IPS-20b (cell line): ENCODE data around the gene FBXL17.

Experiments used
- H3K27ac ChIP-seq: one replicate; pipeline ENCODE4 v1.5.1; 2013; ENCODE audit warnings: low read length
- H3K27me3 ChIP-seq: 2 replicates; pipeline ENCODE4 v1.6.1; 2013; ENCODE audit warnings: mild to moderate bottlenecking, low read length, inconsistent platforms; ENCODE audit not compliant: insufficient read depth
- H3K36me3 ChIP-seq: 2 replicates; pipeline ENCODE4 v1.6.1; 2013; ENCODE audit warnings: low read depth, mild to moderate bottlenecking, inconsistent platforms, low read length, moderate library complexity; ENCODE audit not compliant: insufficient read depth
- H3K4me1 ChIP-seq: 2 replicates; pipeline ENCODE4 v1.6.1; 2013; ENCODE audit warnings: mild to moderate bottlenecking, control low read depth, inconsistent platforms, low read length, moderate library complexity; ENCODE audit not compliant: insufficient read depth
- H3K4me3 ChIP-seq: 2 replicates; pipeline ENCODE4 v1.5.1; 2013; ENCODE audit warnings: mild to moderate bottlenecking, low read length, inconsistent platforms
- H3K9ac ChIP-seq: 2 replicates; pipeline ENCODE4 v1.6.1; 2013; ENCODE audit warnings: low read depth, mild to moderate bottlenecking, inconsistent platforms, low read length, moderate library complexity
- H3K9me3 ChIP-seq: 2 replicates; pipeline ENCODE4 v1.6.1; 2013; ENCODE audit warnings: mild to moderate bottlenecking, low read depth, low read length, inconsistent platforms; ENCODE audit not compliant: insufficient read depth

FBXL17 gene

DNA sequence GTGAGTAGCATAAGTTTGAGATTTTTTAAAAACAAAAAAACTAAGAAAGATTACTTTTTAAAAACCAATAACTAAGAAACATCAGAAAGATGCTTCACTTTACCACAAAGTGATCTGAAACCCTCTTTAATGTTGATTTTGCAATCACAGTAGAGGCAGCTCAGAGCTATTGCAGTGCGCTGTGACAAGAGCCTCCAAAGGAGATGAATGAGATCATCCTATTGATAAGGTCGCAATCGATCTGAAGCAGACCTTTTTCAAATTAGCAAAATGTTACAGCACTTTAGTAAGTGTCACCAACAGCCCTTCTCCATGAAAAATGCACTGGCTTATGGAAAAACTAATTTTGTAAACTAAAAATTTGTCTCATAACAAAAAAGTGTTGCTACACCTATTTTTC is 426.6 kb downstream of the FBXL17 start:
- no peaks in the 10 kb centered on the region for H3K27me3 ChIP-seq
- no peak overlapping the region for H3K9ac ChIP-seq
- no peak overlapping the region for H3K27ac ChIP-seq
- no peaks in the 10 kb centered on the region for H3K4me1 ChIP-seq
- H3K4me3 ChIP-seq = no peak overlapping the region
- H3K9me3 ChIP-seq = no peaks in the 10 kb centered on the region
- H3K36me3 ChIP-seq = no peaks in the 10 kb centered on the region

DNA sequence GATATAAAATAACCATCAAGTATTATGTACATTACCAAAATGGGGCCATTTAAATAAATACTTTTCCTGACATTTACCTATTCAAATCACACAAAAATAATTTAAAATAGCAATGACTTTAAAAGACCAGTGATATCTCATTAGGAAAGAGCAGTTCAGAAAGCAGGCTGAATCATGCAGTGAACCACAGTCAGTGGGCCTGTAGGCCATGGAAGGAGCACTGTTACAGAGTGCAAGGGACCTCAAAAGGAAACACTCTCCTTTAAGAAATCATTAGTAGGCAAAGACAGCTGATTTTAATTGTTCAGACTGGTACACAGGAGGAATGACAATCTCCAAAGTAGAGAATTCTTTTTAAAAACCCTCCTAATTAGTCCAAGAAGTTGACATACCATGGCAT is 427.6 kb downstream of the FBXL17 start:
- Histone ChIP-seq H3K9ac (no peak overlapping the region), H3K4me3 (no peak overlapping the region), H3K27me3 (no peaks in the 10 kb centered on the region), H3K4me1 (no peaks in the 10 kb centered on the region), H3K9me3 (no peaks in the 10 kb centered on the region), H3K27ac (no peak overlapping the region), H3K36me3 (no peaks in the 10 kb centered on the region)

DNA sequence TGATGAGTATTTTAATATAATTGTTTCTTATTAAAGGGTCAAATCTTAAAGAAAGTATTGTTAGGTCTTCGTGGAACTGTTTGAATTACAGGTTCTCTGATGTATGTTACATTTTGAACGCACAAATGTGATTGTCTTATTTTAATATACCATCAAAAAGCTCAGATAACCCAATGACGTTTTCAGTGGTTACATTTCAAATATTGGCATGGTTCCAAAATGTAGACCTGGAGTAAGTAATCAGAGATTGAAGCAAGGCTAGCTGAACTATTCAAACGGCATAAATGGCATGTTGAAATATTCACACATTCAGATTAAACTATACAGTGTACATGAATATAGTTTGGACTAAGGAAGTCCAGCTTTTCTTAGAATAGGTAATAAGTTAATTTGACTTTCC is 429.4 kb downstream of the FBXL17 start:
- H3K4me3 ChIP-seq = no peak overlapping the region
- no peak overlapping the region for H3K9ac ChIP-seq
- H3K4me1 ChIP-seq = 0 out of 2 replicates have a peak, but pooled peaks cover 3% of the 10 kb centered on the region
- no peaks in the 10 kb centered on the region for H3K9me3 ChIP-seq
- no peaks in the 10 kb centered on the region for H3K36me3 ChIP-seq
- H3K27me3 ChIP-seq = no peaks in the 10 kb centered on the region
- H3K27ac ChIP-seq = no peak overlapping the region

DNA sequence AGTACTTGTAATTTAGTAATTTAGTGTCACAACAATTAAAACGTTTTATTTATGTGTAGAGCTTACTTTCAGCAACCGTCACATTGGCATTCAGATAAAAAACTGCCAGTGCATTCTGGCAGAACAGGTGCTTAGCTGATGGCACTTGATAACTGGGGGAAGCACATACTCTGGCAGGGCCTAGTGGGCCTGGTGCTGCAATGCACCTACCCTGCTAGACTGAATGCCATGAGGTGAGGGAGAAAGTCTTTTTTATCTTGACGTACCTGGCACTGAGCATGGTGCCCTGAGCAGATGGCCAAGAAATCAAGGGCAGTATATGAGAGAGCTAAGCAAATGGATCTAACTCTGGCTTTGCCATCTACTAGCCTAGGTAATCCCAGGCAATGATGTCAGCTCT is 430.6 kb downstream of the FBXL17 start:
- H3K9me3 ChIP-seq = no peaks in the 10 kb centered on the region
- no peak overlapping the region for H3K4me3 ChIP-seq

DNA sequence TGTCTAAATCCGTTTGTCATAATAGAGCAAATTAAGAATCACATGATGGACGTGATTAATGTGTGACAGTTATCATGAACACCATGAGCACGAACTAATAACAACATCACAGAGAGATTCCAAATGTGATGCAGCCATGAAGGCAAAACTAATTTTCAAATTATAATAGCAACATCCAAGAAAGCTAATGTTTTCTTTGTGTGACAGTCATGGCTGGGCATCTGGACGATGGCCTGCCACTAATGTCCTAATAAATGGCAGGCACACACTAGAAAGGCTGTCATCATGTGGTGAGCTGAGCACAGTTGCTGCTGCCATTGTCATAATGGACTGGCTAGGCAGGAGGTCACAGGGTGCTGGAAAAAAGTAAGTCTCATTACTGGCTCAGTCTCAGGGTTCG is 431.1 kb downstream of the FBXL17 start:
- 0 out of 2 replicates have a peak, but pooled peaks cover 3% of the 10 kb centered on the region for H3K4me1 ChIP-seq
- H3K27me3 ChIP-seq = no peaks in the 10 kb centered on the region
- H3K27ac ChIP-seq = no peak overlapping the region
- H3K4me3 ChIP-seq = no peak overlapping the region
- H3K36me3 ChIP-seq = no peaks in the 10 kb centered on the region
- H3K9ac ChIP-seq = no peak overlapping the region
- H3K9me3 ChIP-seq = no peaks in the 10 kb centered on the region

More for the DNA sequence above, 430.6 kb downstream of the FBXL17 start:
- Histone ChIP-seq H3K27ac (no peak overlapping the region), H3K36me3 (no peaks in the 10 kb centered on the region), H3K9ac (no peak overlapping the region), H3K4me1 (0 out of 2 replicates have a peak, but pooled peaks cover 3% of the 10 kb centered on the region), H3K27me3 (no peaks in the 10 kb centered on the region)

DNA sequence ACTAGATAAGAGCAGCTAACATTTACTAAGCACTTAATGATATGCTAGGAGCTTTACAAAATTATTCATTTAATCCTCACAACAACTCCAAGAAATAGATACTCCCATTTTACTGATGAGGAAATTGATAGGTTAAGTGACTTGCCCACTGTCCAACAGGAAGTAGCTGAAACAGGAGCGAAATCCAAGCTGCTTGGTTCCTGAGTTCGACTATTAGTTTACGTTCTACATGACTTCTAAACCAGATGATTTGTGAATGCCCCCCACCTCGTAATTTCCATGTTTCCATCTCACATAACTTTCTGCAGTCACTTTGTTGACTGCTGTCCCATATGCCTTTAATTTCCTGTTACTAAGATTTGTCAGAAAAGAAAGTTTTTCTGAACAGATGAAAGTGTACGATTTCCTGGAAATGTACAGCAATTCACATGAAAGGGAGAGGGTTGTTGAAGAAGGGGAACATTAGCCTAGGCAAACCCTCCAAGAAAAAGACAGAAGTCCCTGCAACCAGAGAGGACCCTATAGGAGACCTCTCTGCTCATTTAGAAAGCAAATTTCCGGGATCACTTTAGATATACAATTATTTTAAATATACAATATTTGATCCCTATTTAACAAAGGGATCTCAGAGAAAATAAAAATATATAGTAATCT is 432.1 kb downstream of the FBXL17 start:
- no peaks in the 10 kb centered on the region for H3K36me3 ChIP-seq
- 0 out of 2 replicates have a peak, but pooled peaks cover 3% of the 10 kb centered on the region for H3K4me1 ChIP-seq
- H3K27ac ChIP-seq = no peak overlapping the region
- no peaks in the 10 kb centered on the region for H3K9me3 ChIP-seq
- no peaks in the 10 kb centered on the region for H3K27me3 ChIP-seq
- no peak overlapping the region for H3K4me3 ChIP-seq
- H3K9ac ChIP-seq = no peak overlapping the region

DNA sequence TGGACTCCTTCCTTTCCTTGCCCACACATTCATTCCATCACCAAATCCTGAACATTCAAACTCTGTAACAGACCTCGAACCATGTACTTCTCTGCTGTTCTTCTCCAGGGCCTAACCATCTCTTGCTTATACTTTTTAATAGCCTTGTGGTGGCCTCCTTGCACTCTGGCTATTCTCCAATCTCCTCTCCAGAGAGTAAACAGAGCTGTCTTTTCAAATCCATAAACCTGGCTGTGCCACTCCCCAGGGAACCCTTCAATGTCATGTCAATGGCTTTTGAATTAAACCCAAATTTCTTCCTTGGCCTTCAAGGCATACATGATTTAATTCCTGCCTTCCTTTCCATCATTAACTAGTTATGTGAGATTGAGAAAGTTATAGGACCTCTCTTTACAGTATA is 433.5 kb downstream of the FBXL17 start:
- H3K9me3 ChIP-seq = no peaks in the 10 kb centered on the region
- H3K27me3 ChIP-seq = no peaks in the 10 kb centered on the region
- no peak overlapping the region for H3K4me3 ChIP-seq
- no peak overlapping the region for H3K27ac ChIP-seq
- no peak overlapping the region for H3K9ac ChIP-seq
- 0 out of 2 replicates have a peak, but pooled peaks cover 3% of the 10 kb centered on the region for H3K4me1 ChIP-seq
- no peaks in the 10 kb centered on the region for H3K36me3 ChIP-seq

DNA sequence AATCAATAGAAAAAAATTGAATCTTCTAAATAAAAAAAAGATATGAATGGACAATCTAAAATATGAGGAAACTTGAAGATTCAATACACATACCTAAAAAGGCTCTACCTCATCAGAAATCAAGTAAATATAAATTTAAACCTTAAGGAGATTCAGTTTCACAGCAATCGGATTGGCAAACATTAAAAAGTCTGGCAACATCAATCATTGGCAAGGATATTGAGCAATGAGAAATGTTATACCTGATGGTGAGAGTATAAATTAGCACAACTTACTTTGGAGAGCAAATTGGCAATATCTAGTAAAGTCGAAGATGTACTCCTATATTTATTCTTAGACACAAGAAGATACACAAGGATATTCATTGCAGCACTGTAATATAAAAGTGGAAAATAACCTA is 436.8 kb downstream of the FBXL17 start:
- Histone ChIP-seq H3K4me3 (no peak overlapping the region), H3K9me3 (no peaks in the 10 kb centered on the region), H3K36me3 (no peaks in the 10 kb centered on the region), H3K4me1 (0 out of 2 replicates have a peak, but pooled peaks cover 3% of the 10 kb centered on the region), H3K27ac (no peak overlapping the region), H3K27me3 (no peaks in the 10 kb centered on the region), H3K9ac (no peak overlapping the region)

DNA sequence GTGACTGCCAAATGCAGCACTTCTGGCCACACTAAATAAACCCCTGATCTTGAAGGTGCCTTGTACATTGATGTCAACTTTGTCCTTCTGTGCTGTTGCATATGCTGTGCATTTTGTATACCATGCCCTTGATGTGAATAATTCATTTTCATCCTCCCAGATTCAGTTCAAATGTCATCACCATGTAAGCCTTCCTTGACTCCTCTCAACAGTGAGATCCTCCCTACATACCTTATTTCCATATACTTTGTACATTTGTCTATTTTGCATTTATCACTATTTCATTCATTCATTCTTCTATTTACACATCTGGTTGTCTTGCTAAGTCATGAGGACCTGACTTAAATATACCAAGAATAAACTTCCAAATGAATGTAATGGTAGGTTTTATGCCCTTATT is 438.0 kb downstream of the FBXL17 start:
- Histone ChIP-seq H3K9me3 (no peaks in the 10 kb centered on the region), H3K4me1 (0 out of 2 replicates have a peak, but pooled peaks cover 3% of the 10 kb centered on the region), H3K36me3 (no peaks in the 10 kb centered on the region), H3K27me3 (no peaks in the 10 kb centered on the region), H3K4me3 (no peak overlapping the region), H3K27ac (no peak overlapping the region), H3K9ac (no peak overlapping the region)

DNA sequence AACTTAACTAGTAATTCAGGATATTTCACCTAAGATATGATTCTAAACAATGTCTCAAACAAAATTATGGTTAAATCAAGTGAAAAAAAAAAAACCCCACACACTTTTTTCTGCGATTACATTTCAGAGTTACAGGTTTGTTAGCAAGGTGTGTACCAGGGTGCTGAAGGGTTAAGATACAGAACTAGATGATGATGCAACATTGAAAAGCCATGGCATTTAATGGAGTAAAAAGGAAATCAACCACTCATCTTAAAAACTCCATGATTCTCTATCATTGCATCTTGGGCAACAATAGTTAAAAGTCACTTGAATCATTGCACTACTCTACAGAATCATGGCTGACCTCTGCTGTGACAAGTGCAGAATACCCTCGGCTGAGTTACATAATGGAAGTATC is 440.9 kb downstream of the FBXL17 start:
- H3K27ac ChIP-seq = no peak overlapping the region
- no peak overlapping the region for H3K9ac ChIP-seq
- peaks cover 14% of the 10 kb centered on the region; the same call in 1 of the 2 replicates for H3K4me1 ChIP-seq
- no peak overlapping the region for H3K4me3 ChIP-seq
- no peaks in the 10 kb centered on the region for H3K9me3 ChIP-seq
- no peaks in the 10 kb centered on the region for H3K36me3 ChIP-seq
- no peaks in the 10 kb centered on the region for H3K27me3 ChIP-seq

DNA sequence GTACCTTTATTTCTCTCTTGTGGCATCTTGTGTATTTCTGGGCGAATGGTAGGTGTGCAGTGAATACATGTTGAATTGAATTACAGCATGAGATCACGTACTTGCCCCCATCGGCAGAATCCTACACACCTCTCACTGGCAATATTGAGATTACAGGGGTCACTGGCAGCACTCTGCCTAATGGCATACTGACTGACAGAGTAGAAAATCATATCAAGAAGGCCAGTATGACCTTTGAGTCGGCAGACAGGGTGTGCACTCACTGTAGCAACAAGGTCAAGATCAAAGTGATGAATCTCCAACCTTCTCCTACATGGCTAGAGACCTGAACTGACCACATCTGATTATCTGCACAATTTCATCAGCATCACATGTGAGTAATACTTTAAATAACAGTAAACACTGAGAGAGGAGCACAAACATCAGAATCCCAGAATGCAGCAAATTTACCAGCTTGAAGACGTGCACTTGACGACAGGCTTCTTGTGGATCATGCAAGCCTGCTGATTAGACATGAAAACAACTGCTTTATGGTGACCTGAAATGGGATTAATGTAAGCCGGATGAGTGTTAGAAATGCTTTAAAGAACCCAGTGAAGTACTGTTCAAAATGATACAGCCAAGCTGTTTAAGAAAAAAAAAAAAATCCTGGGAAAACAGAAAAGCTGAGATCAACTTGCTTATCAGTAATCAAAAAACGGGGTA is 444.1 kb downstream of the FBXL17 start:
- Histone ChIP-seq H3K9ac (no peak overlapping the region), H3K9me3 (no peaks in the 10 kb centered on the region), H3K27me3 (no peaks in the 10 kb centered on the region), H3K4me1 (peaks cover 39% of the 10 kb centered on the region), H3K27ac (no peak overlapping the region), H3K36me3 (no peaks in the 10 kb centered on the region), H3K4me3 (no peak overlapping the region)

DNA sequence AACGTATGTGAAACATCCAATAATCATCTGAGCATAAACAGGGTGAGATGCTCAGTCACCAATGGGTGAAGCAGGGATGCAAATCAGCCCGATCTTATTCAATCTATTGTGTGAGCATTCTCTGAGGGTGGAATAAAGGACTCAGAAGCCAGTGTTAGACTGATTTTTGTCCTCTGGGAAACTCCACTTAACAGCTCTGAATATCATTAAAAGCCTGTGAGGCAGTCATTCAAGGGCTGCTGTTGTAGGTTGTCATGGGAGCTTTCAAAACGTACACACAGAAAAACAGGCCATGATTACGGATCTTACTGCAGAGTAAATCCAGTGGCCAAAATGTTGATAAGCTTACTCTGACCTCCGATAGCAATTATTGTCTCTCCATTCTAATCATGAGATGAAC is 444.7 kb downstream of the FBXL17 start:
- Histone ChIP-seq H3K36me3 (no peaks in the 10 kb centered on the region), H3K9ac (no peak overlapping the region), H3K27ac (no peak overlapping the region), H3K9me3 (no peaks in the 10 kb centered on the region), H3K4me1 (peaks cover 41% of the 10 kb centered on the region), H3K4me3 (no peak overlapping the region), H3K27me3 (no peaks in the 10 kb centered on the region)
